Measurements from ENCODE around the gene SLC25A31. TPM values are rescaled to one million over a fixed set of nuclear protein-coding genes. Genes with fewer than 3 reads are reported as not detected.

The SLC25A31 gene
- total and polyA plus RNA-seq, 10 of the 15 experiments (the other 5 are each of a cell fraction or from before 2014, with no cell fraction given), result not detected

- TF ChIP-seq STAT3 (IDR thresholded peaks at IDR 0.05; ENCODE audit: low read depth, low read length) (peak; percentile 71; the same call in 1 of the 2 replicates), NFXL1 (IDR thresholded peaks at IDR 0.05; ENCODE audit: borderline replicate concordance) (no peak)
- TF ChIP-seq, protein P1, sequence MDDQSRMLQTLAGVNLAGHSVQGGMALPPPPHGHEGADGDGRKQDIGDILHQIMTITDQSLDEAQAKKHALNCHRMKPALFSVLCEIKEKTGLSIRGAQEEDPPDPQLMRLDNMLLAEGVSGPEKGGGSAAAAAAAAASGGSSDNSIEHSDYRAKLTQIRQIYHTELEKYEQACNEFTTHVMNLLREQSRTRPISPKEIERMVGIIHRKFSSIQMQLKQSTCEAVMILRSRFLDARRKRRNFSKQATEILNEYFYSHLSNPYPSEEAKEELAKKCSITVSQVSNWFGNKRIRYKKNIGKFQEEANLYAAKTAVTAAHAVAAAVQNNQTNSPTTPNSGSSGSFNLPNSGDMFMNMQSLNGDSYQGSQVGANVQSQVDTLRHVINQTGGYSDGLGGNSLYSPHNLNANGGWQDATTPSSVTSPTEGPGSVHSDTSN (IDR thresholded peaks at IDR 0.05; ENCODE audit: insufficient replicate concordance, low read depth, low read length), result peak; percentile 65
Measured at GRCh38 chr4:127698789-127699200, 31.4 kb upstream of the SLC25A31 start (continued).

DNA sequence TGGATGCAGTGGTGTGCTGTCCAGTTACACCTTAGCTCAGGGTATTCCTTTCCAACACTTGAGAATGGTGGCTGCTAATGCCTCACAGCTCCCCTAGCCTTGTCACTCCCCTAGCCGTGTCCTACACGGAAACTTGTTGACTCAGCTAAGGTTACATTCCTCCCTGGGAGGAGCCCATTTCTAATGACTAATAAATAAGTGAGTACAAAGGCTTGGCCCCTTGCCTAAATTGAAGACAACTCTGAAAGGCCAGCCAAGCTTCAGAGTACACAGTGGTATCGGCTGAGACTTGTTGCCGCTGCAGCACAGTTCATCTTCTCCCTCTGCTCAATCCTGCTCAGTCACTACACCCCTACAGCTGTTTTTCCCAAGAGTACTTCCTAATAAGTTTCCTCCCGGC, 21.2 kb upstream of the SLC25A31 start:
- no peaks in the 10 kb centered on the region for H4K20me1 ChIP-seq (ENCODE audit: control insufficient read depth, insufficient read depth)
- H2AFZ ChIP-seq (ENCODE audit: control insufficient read depth, low read depth, low read length), result no peak overlapping the region
- no peak overlapping the region for H3K4me2 ChIP-seq (ENCODE audit: control insufficient read depth, insufficient read depth)
- CTCF ChIA-PET, result interaction anchor here (0.6 kb wide), 1 partner anchor 44 kb away, joined by 3 read pairs; no protein-coding TSS in a partner anchor
- no peaks in the 10 kb centered on the region for H3K79me2 ChIP-seq (ENCODE audit: control insufficient read depth, insufficient read depth, low read length)
- no peak overlapping the region for H3K27ac ChIP-seq (ENCODE audit: control insufficient read depth, insufficient read depth)
- no peak for FAIRE-seq
- no peak for TF ChIP-seq MEF2A (IDR thresholded peaks at IDR 0.05; ENCODE audit: insufficient read depth, low read depth, low read length)
- TF ChIP-seq GABPA (IDR thresholded peaks at IDR 0.05; ENCODE audit: low read depth), result no peak
- TF ChIP-seq ZSCAN29 (IDR thresholded peaks at IDR 0.05), result no peak
- TF ChIP-seq MXI1 (IDR thresholded peaks at IDR 0.05; ENCODE audit: low read depth, low read length), result no peak
- no peak overlapping the region for H3K4me3 ChIP-seq
- no peaks in the 10 kb centered on the region for H3K36me3 ChIP-seq (ENCODE audit: control insufficient read depth in 2 of 2, insufficient read depth in 2 of 2, low read length in 1 of 2)
- peaks cover 0 to 2% of the 10 kb centered on the region in 2 experiments; a peak in 2 of 4 replicates for H3K27me3 ChIP-seq (replicated peaks in 1 of 2; ENCODE audit: control insufficient read depth in 2 of 2, insufficient read depth in 2 of 2, low read length in 1 of 2)
- POLR2A ChIA-PET, result no interaction called here
- SMC1A ChIA-PET (ENCODE audit: uncharacterized antibody, unreplicated experiment), result no interaction called here
- RAD21 ChIA-PET (ENCODE audit: unreplicated experiment), result no interaction called here
- no peak for ATAC-seq
- no peak for DNase-seq (ENCODE audit: low read depth, low spot score)
- in situ Hi-C loops (cut with MboI) (no loop called here), intact Hi-C loops (cut with micrococcal nuclease; ENCODE audit: unreplicated experiment) (no loop called here)
- H3K9ac ChIP-seq (ENCODE audit: control insufficient read depth, insufficient read depth, low read length), result no peak overlapping the region
- no peaks in the 10 kb centered on the region for H3K4me1 ChIP-seq (ENCODE audit: control insufficient read depth, insufficient read depth, low read length)
- H3K9me3 ChIP-seq (replicated peaks; ENCODE audit: control insufficient read depth, insufficient read depth, low read length), result no peaks in the 10 kb centered on the region
- BruUV-seq (replicated peaks), result no TSS peak
- WGBS (ENCODE audit: insufficient coverage, insufficient replicate concordance, low lambda C conversion rate, missing lambda C conversion rate), result 84% methylated on average over 5 of the region's 5 CpGs

All from GM12878 (cell line).